H9 (cell line): Measurements from ENCODE around the gene A1CF. TPM values are rescaled to one million over a fixed set of nuclear protein-coding genes. Genes with fewer than 3 reads are reported as not detected.

Experiments
- DNase-seq: peaks from one replicate; pipeline ENCODE4 v3.0.0-alpha.2; 2017
- H2AFZ ChIP-seq: one replicate; pipeline ENCODE4 v1.6.1; 2013; ENCODE audit warnings: mild to moderate bottlenecking, low read length, control low read depth, moderate library complexity
- H2AK5ac ChIP-seq: 2 replicates; pipeline ENCODE4 v1.6.1; 2013; ENCODE audit warnings: low read length, control low read depth, mixed read lengths; ENCODE audit not compliant: insufficient read length
- H2BK120ac ChIP-seq: one replicate; pipeline ENCODE4 v1.6.1; 2013; ENCODE audit warnings: low read depth, mild to moderate bottlenecking, low read length, control low read depth, inconsistent platforms; ENCODE audit not compliant: poor library complexity, severe bottlenecking
- H2BK12ac ChIP-seq: 2 replicates; pipeline ENCODE4 v1.6.1; 2013; ENCODE audit warnings: low read length, control low read depth, mixed read lengths, low read depth; ENCODE audit not compliant: insufficient read length
- H2BK15ac ChIP-seq: 2 replicates; pipeline ENCODE4 v1.6.1; 2013; ENCODE audit warnings: low read depth, low read length, control low read depth
- H2BK20ac ChIP-seq: one replicate; pipeline ENCODE4 v1.6.1; 2013; ENCODE audit warnings: low read depth, mild to moderate bottlenecking, low read length, control low read depth, inconsistent platforms; ENCODE audit not compliant: poor library complexity, severe bottlenecking
- H2BK5ac ChIP-seq: 2 replicates; pipeline ENCODE4 v1.6.1; 2013; ENCODE audit warnings: low read length, control low read depth, mixed read lengths; ENCODE audit not compliant: insufficient read length
- H3K14ac ChIP-seq: 2 replicates; pipeline ENCODE4 v1.6.1; 2013; ENCODE audit warnings: low read length, control low read depth; ENCODE audit not compliant: insufficient read depth
- H3K18ac ChIP-seq: 2 replicates; pipeline ENCODE4 v1.6.1; 2013; ENCODE audit warnings: low read depth, mild to moderate bottlenecking, mixed read lengths, low read length, control low read depth; ENCODE audit not compliant: insufficient read length
- H3K23ac ChIP-seq: 2 replicates; pipeline ENCODE4 v1.6.1; 2013; ENCODE audit warnings: low read length, control low read depth, mixed read lengths, low read depth; ENCODE audit not compliant: insufficient read length
- H3K23me2 ChIP-seq: 2 replicates; pipeline ENCODE4 v1.6.1; 2013; ENCODE audit warnings: low read depth, mild to moderate bottlenecking, mixed read lengths, low read length, control low read depth; ENCODE audit not compliant: insufficient read length, poor library complexity, severe bottlenecking
- H3K27ac ChIP-seq: 2 replicates; pipeline ENCODE4 v1.5.1; 2013; ENCODE audit warnings: low read length, control low read depth, mixed read lengths, low read depth; ENCODE audit not compliant: insufficient read length
- H3K27me3 ChIP-seq: 2 replicates; pipeline ENCODE4 v1.6.1; 2013; ENCODE audit warnings: low read length, control low read depth, inconsistent platforms; ENCODE audit not compliant: insufficient read depth
- H3K4ac ChIP-seq: 2 replicates; pipeline ENCODE4 v1.6.1; 2013; ENCODE audit warnings: low read depth, mild to moderate bottlenecking, control low read depth, inconsistent platforms, low read length, moderate library complexity
- H3K4me1 ChIP-seq: 2 replicates; pipeline ENCODE4 v1.6.1; 2013; ENCODE audit warnings: low read length, control low read depth, inconsistent platforms; ENCODE audit not compliant: insufficient read depth
- H3K4me2 ChIP-seq: 2 replicates; pipeline ENCODE4 v1.6.1; 2013; ENCODE audit warnings: low read length, control low read depth, mixed read lengths; ENCODE audit not compliant: insufficient read length, insufficient read depth
- H3K56ac ChIP-seq: 2 replicates; pipeline ENCODE4 v1.6.1; 2013; ENCODE audit warnings: low read depth, mild to moderate bottlenecking, mixed read lengths, low read length, control low read depth; ENCODE audit not compliant: insufficient read length
- H3K79me1 ChIP-seq: 2 replicates; pipeline ENCODE4 v1.6.1; 2013; ENCODE audit warnings: low read depth, mild to moderate bottlenecking, moderate library complexity, low read length, control low read depth, inconsistent platforms; ENCODE audit not compliant: insufficient read depth, poor library complexity, severe bottlenecking
- H3K79me2 ChIP-seq: 2 replicates; pipeline ENCODE4 v1.6.1; 2013; ENCODE audit warnings: low read length, control low read depth, inconsistent platforms; ENCODE audit not compliant: insufficient read depth
- H3K9ac ChIP-seq: 2 replicates; pipeline ENCODE4 v1.6.1; 2013; ENCODE audit warnings: low read length, control low read depth, mixed read lengths; ENCODE audit not compliant: insufficient read length; ENCODE audit errors: extremely low read depth
- H3K9me3 ChIP-seq: one replicate; pipeline ENCODE4 v1.6.1; 2013; ENCODE audit warnings: low read depth, low read length, inconsistent platforms; ENCODE audit not compliant: control insufficient read depth
- H3T11ph ChIP-seq: one replicate; pipeline ENCODE4 v1.6.1; 2013; ENCODE audit warnings: mild to moderate bottlenecking, low read length, control low read depth, inconsistent platforms
- H4K20me1 ChIP-seq: one replicate; pipeline ENCODE4 v1.6.1; 2013; ENCODE audit not compliant: control insufficient read depth, insufficient read length, insufficient read depth
- H4K5ac ChIP-seq: 2 replicates; pipeline ENCODE4 v1.6.1; 2013; ENCODE audit warnings: low read depth, mild to moderate bottlenecking, mixed read lengths, low read length, control low read depth; ENCODE audit not compliant: insufficient read length
- H4K8ac ChIP-seq: replicated peaks from 2 replicates; pipeline ENCODE4 v1.6.1; 2013; ENCODE audit warnings: low read length, control low read depth, mixed read lengths, low read depth; ENCODE audit not compliant: insufficient read length
- H4K91ac ChIP-seq: 2 replicates; pipeline ENCODE4 v1.6.1; 2013; ENCODE audit warnings: low read depth, mild to moderate bottlenecking, moderate library complexity, mixed read lengths, low read length, control low read depth; ENCODE audit not compliant: insufficient read length
- H3K27ac Mint-ChIP-seq, 3 experiments: 2 replicates in 2 of 3; 3 replicates in 1 of 3; pipeline ENCODE4 v1.8.0; 2020 to 2021; ENCODE audit warnings: mixed read lengths in 3 of 3, mild to moderate bottlenecking in 1 of 3, moderate library complexity in 1 of 3
- H3K27me3 Mint-ChIP-seq: 2 replicates; pipeline ENCODE4 v1.8.0; 2021; ENCODE audit warnings: low read depth, mild to moderate bottlenecking, moderate library complexity, mixed read lengths
- H3K36me3 Mint-ChIP-seq, 3 experiments: 2 replicates in 2 of 3; 3 replicates in 1 of 3; pipeline ENCODE4 v1.8.0; 2020 to 2021; ENCODE audit warnings: low read depth in 3 of 3, mixed read lengths in 3 of 3; ENCODE audit not compliant: insufficient read depth in 1 of 3
- H3K4me1 Mint-ChIP-seq, 2 experiments: 2 replicates each; pipeline ENCODE4 v1.8.0; 2020; ENCODE audit warnings: mixed read lengths in 2 of 2
- H3K4me3 Mint-ChIP-seq, 2 experiments: 2 replicates in 1 of 2; 3 replicates in 1 of 2; pipeline ENCODE4 v1.8.0; 2020 to 2021; ENCODE audit warnings: mild to moderate bottlenecking in 2 of 2, mixed read lengths in 2 of 2, moderate library complexity in 1 of 2
- H3K9me3 Mint-ChIP-seq, 2 experiments: 2 replicates in 1 of 2; 3 replicates in 1 of 2; pipeline ENCODE4 v1.8.0; 2020; ENCODE audit warnings: mild to moderate bottlenecking in 2 of 2, mixed read lengths in 2 of 2, moderate library complexity in 1 of 2
- WGBS: extraction: QIAGEN DNeasy Blood & Tissue Kit; methylation state at CpG from one replicate; pipeline ENCODE4 v1.1.7; 2013; ENCODE audit warnings: missing lambda C conversion rate, low lambda C conversion rate, mixed read lengths; ENCODE audit not compliant: insufficient read length; ENCODE audit errors: extremely low coverage; 5-methylcytosine and 5-hydroxymethylcytosine counted together
- total RNA-seq: library from RNA; stranded (reverse); gene quantifications from 2 replicates; pipeline ENCODE4 v1.2.1, GENCODE V29; 2021
- TF ChIP-seq, protein P1 (sequence below): fragments of 200-600 bp; sonication (generic); conservative IDR thresholded peaks from 3 replicates; pipeline ENCODE4 v1.8.0; 2021; ENCODE audit warnings: antibody characterized with exemption, mild to moderate bottlenecking

The A1CF gene
- total RNA-seq, 1 experiment from 2014 or later = not detected

DNA sequence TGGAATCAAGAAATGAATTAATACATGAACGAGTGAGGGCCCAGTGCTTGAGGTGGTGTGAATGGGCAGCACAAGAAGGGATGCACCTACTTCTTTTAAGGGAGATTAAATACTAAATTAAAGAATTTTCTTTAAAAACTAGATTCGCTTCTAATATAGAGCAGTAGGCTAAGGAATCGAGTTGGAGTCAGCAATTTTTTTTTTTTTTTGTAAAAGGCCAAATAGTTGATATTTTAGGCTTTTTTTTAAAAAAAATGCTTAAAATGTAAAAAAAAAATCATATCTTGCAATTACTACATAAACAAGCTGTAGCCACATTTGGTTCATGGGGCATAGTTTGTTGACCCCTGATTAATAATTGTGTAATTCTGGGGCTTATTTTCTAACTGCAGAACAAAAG is 31.9 kb downstream of the A1CF start:
- Histone ChIP-seq H4K20me1 (no peaks in the 10 kb centered on the region), H3K27ac (no peak overlapping the region), H2AK5ac (no peak overlapping the region), H3K23ac (no peak overlapping the region), H2BK120ac (no peak overlapping the region), H3K79me2 (no peaks in the 10 kb centered on the region), H3K9ac (no peak overlapping the region), H2BK12ac (no peak overlapping the region), H3K27me3 (no peaks in the 10 kb centered on the region), H3T11ph (no peak overlapping the region), H4K91ac (no peak overlapping the region), H2AFZ (no peak overlapping the region), H3K4me1 (peaks cover 2% of the 10 kb centered on the region; the same call in 1 of the 2 replicates), H3K18ac (no peak overlapping the region), H3K14ac (no peak overlapping the region), H3K79me1 (no peaks in the 10 kb centered on the region), H4K5ac (no peak overlapping the region), H3K4me2 (no peak overlapping the region), H2BK5ac (no peak overlapping the region), H2BK20ac (no peak overlapping the region), H3K9me3 (no peaks in the 10 kb centered on the region), H3K23me2 (no peaks in the 10 kb centered on the region), H3K56ac (no peak overlapping the region), H2BK15ac (no peak overlapping the region), H3K4ac (no peak overlapping the region), H4K8ac (no peak overlapping the region)
- WGBS = no CpG with 5 or more reads among the region's 3 CpGs
- TF ChIP-seq, protein P1, sequence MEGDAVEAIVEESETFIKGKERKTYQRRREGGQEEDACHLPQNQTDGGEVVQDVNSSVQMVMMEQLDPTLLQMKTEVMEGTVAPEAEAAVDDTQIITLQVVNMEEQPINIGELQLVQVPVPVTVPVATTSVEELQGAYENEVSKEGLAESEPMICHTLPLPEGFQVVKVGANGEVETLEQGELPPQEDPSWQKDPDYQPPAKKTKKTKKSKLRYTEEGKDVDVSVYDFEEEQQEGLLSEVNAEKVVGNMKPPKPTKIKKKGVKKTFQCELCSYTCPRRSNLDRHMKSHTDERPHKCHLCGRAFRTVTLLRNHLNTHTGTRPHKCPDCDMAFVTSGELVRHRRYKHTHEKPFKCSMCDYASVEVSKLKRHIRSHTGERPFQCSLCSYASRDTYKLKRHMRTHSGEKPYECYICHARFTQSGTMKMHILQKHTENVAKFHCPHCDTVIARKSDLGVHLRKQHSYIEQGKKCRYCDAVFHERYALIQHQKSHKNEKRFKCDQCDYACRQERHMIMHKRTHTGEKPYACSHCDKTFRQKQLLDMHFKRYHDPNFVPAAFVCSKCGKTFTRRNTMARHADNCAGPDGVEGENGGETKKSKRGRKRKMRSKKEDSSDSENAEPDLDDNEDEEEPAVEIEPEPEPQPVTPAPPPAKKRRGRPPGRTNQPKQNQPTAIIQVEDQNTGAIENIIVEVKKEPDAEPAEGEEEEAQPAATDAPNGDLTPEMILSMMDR = no peak
- no peak for DNase-seq
- Mint-ChIP-seq H3K27ac (no peak overlapping the region), H3K4me3 (no peak overlapping the region), H3K9me3 (no peaks in the 10 kb centered on the region), H3K36me3 (no peaks in the 10 kb centered on the region), H3K4me1 (peaks cover 17% of the 10 kb centered on the region in 2 experiments), H3K27me3 (no peaks in the 10 kb centered on the region)
